T47D (cell line): ENCODE data around the gene OR5K4.
A peak's percentile ranks its signal among the peaks of the same experiment; 100 is the strongest.

ENCODE experiments used
- DNase-seq, 2 experiments: peaks; one replicate each; pipeline versions ENCODE4 v3.0.0 to v3.0.0-alpha.2; 2011 to 2012; ENCODE audit warnings: low read depth in 1 of 2, low spot score in 1 of 2
- JUND ChIP-seq: IDR thresholded peaks from 2 replicates; pipeline ENCODE4 v1.6.1; 2012; ENCODE audit warnings: low read depth
- in situ Hi-C: cut with HindIII; loops from 2 replicates; pipeline ENCODE4 v1.10.0; 2016; ENCODE audit warnings: low sequenced_read_pairs, low pct_unique_long_range_greater_than_20kb

The OR5K4 gene, protein sequence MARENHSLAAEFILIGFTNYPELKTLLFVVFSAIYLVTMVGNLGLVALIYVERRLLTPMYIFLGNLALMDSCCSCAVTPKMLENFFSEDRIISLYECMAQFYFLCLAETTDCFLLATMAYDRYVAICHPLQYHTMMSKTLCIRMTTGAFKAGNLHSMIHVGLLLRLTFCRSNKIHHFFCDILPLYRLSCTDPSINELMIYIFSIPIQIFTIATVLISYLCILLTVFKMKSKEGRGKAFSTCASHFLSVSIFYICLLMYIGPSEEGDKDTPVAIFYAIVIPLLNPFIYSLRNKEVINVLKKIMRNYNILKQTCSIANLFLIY

GRCh38 chr3:98353554-98353953, at the start of gene OR5K4:
TSS of gene OR5K4 (plus strand) at chr3:98353854. CDS start at chr3:98353854, 0 bp downstream.
- no peak for TF ChIP-seq JUND
- in situ Hi-C loops = no loop called here
- no peak for DNase-seq

DNA sequence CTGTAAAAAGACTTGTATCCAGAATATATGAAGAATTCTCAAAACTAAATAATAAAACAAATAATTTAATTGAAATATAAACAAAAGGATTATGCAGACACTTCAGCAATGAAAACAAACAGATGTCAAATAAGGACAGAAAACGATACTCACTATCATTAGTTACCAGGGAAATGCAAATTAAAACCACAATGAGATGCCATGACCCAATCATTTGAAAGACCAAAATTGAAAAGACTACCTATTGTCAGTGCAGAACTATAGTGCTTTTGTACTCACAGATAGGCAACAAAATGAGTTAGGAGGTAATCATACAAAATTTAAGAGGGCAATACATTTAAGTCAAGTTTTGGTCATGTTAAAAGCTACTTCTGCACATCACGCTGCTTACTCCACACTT, 31.6 kb upstream of the OR5K4 start:
- DNase-seq = no peak
- in situ Hi-C loops = no loop called here
- no peak for TF ChIP-seq JUND

DNA sequence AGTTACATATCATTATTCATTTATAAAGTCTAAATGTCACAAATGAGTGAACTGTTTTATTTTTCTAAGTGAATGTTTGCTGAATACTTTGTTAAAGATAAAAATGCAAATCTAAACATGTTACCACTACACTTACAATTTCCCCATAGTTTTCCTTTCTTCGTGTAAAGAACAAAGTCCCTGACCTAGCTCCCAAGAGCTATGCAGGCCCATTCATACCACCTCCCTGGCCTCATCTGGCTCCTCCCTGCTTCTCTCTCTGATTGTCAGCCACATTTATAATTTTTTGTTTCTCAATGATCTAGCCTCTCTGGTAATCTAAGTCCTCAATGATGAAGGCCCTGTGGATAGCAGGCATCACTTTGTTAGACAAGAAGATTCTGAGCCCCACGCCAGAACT, 31.0 kb upstream of the OR5K4 start:
- TF ChIP-seq JUND = no peak
- in situ Hi-C loops = no loop called here
- no peak for DNase-seq

GRCh38 chr3:98323425-98323824, 30.2 kb upstream of the OR5K4 start:
- DNase-seq = no peak

GRCh38 chr3:98325055-98325454, 28.6 kb upstream of the OR5K4 start:
- TF ChIP-seq JUND = no peak
- in situ Hi-C loops = no loop called here
- peak in 1 of 2 experiments; percentile 52 for DNase-seq

More at GRCh38 chr3:98323425-98323824, 30.2 kb upstream of the OR5K4 start:
- in situ Hi-C loops = no loop called here
- no peak for TF ChIP-seq JUND

- DNase-seq = no peak
- TF ChIP-seq JUND = no peak
- in situ Hi-C loops = no loop called here
Observed at GRCh38 chr3:98326105-98326893, 27.4 kb upstream of the OR5K4 start.

DNA sequence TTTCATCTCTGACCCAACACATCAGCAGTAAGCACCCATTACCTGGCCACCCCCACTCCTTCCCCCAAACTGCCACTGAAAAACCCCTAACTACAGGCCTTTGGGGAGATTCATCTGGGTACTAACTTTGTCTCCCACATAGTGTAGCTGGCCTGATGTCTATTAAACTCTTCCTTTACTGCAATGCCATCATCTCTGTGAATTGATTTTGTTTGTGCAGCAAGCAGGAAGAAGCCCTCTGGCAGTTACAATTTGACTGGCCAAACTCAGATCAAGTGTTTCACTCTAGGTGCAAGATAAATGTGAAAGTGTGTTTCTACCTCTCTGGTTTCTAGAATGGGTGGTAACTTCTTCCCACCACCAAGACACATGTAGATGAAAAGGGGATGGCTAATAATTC, 26.7 kb upstream of the OR5K4 start:
- in situ Hi-C loops = no loop called here
- no peak for TF ChIP-seq JUND
- no peak for DNase-seq

DNA sequence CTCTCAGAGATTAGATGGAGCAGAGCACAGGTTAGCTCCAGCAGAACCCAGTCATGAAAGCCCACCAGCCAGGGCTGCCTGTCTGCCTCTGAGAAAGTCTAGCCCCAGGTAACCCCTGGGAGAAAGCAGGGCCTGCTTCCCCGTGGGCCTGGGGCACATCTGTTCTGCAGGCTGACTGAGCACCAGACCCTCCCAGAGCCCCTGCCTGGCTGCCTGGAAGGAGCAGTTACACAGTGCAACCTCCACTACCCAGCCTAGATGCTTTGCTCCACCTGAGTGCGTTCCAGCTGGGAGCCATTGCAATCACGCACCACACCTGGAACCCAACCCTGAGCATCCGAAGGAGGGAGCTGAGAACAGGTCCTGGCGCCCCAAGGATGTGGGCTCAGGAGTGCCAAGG, 24.7 kb upstream of the OR5K4 start:
- no peak for TF ChIP-seq JUND
- in situ Hi-C loops = no loop called here
- DNase-seq = no peak

DNA sequence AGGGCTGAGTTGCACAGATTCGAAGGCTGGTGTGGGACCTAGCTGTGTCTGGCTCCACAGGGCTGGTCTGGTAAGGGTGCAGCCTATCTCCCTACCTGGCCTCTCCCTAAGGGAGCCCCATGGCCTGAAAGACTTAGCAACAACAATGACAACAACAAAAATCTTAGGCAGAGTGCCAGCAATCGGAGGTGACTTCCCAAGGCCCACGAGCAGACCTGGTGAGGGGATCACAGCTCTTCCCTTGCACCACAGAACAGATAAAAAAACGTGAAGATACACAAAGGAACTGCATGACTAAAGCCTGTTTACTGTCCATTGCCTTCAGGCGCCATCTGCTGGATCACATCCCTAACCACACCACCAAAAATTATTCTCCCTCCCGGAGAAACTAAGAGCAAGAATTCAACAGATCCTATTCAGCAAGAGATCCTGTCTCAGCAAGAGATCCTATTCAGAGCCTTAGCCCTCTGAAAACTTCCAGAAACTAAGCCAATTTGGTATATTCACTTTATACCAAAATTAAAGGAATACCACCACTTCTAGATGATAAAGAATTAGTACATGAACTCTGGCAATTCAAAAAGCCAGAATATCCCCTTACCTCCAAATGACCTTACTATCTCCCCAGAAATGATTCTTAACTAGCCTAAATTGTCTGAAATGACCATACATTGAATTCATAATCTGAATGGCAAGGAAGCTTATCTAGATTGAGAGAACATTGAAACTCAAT, 24.1 kb upstream of the OR5K4 start:
- DNase-seq = peak in 1 of 2 experiments; percentile 65
- in situ Hi-C loops = no loop called here
- TF ChIP-seq JUND = no peak

- DNase-seq = no peak
- TF ChIP-seq JUND = no peak
- in situ Hi-C loops = no loop called here
Observed at GRCh38 chr3:98331329-98331728, 22.3 kb upstream of the OR5K4 start.

DNA sequence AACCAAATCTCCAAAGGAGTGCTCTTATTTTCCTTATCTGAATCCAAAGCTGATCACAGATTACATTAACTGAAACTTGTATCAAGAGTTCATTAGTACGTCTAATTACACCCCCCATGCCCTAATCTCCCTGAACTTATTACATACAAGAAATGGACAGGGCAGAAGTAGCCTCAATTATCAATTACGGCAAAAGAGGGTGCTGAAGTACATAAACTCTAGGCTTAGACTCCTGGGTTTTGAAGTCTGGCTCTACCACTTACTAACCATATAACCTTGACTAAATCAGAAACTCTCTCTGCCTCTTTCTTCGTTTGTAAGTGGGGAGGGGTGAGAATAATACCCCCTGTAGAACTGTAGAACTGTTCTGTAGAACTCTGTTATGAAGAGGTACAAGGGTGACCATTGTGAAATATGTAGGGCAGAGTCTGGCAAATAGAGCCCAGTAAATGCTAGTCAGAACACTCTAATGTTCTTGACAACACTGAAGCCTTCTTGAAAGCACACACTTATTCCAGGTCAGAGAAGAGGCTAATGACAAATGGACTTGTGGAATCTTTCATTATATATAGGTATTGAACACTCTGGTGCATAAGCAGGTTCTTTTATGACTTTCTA, 19.6 kb upstream of the OR5K4 start:
- no peak for TF ChIP-seq JUND
- in situ Hi-C loops = no loop called here
- no peak for DNase-seq

DNA sequence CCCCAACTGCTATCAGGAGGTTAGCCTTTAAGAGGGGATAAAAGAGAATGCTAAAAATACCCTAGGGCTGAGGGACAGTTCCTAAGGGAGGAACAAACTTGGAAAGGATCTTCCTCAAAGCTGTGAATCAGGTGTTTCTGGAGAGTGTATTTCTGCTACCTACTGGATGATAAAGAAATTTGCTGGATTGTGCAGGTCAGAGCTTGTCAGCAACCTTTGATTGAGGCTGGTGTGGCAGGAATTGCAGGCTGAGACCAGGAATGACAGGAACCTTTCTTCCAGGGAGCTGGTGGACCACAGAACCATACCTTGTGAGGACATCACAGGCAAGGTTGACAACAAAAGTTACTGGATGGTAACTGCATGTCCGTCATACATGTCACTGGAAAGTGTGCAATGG, 14.6 kb upstream of the OR5K4 start:
- no peak for TF ChIP-seq JUND
- in situ Hi-C loops = no loop called here
- DNase-seq = no peak
